ENCODE measurements around the gene CATSPERZ. TPM values are rescaled to one million over a fixed set of nuclear protein-coding genes. Genes with fewer than 3 reads are reported as not detected.

CATSPERZ gene
- total RNA-seq, 2 donors from 2014 or later: not detected

DNA sequence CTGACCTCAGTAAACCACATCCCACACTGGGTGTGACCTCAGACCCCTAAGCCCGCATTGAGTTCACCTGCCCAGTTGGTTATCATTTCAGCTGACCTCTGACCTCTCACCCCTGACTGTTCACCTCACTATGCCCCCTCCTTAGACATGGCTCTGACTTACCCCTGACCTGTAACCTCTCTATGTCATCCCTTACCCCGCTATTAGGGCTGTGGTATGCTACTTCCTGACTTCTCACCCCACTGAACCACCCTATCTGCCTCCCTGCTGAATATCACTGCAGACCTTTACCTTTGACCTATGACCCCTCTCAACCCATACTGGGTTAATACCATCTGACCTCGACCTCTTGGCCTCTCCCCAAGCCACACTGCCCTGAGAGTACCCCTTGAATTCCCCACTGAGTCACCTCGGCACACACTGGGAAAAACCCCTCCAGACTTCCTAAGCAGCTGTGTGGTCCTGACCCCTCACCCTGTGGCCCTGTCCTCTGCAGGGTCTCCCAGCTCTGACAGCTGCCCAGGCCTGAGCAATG lies 40.6 kb upstream of the CATSPERZ start:
- Histone ChIP-seq H3K36me3 (ENCODE audit: control insufficient read depth, insufficient read depth, low read length) (peaks cover 70% of the 10 kb centered on the region), H3K9me3 (ENCODE audit: control insufficient read depth, low read length) (no peaks in the 10 kb centered on the region), H3K9ac (ENCODE audit: extremely low read depth, low read length, poor library complexity, severe bottlenecking) (no peak overlapping the region), H3K4me3 (ENCODE audit: low read length) (no peak overlapping the region), H3K27me3 (ENCODE audit: control insufficient read depth, insufficient read depth, low read length, poor library complexity, severe bottlenecking) (no peaks in the 10 kb centered on the region), H3K4me1 (ENCODE audit: control insufficient read depth, insufficient read depth, low read length) (no peaks in the 10 kb centered on the region), H3K27ac (ENCODE audit: low read depth, low read length) (no peak overlapping the region)
- no peak for DNase-seq
- H3K27me3 Mint-ChIP-seq (ENCODE audit: insufficient read depth): no peaks in the 10 kb centered on the region
- H3K4me1 Mint-ChIP-seq: no peaks in the 10 kb centered on the region
- TF ChIP-seq CTCF (conservative IDR thresholded peaks at IDR 0.05): no peak
- no peak overlapping the region for H3K4me3 Mint-ChIP-seq
- H3K36me3 Mint-ChIP-seq (ENCODE audit: low read depth): peaks cover 56% of the 10 kb centered on the region
- WGBS, 2 experiments (ENCODE audit: insufficient coverage in 1 of 2, insufficient read length in 1 of 2): 96 to 98% methylated on average over 4 of the region's 4 CpGs
- H3K27ac Mint-ChIP-seq: no peak overlapping the region
- no peaks in the 10 kb centered on the region for H3K9me3 Mint-ChIP-seq

- peaks cover 66% of the 10 kb centered on the region for H3K36me3 ChIP-seq (ENCODE audit: control insufficient read depth, insufficient read depth, low read length)
- H3K27me3 Mint-ChIP-seq (ENCODE audit: insufficient read depth): no peaks in the 10 kb centered on the region
These were observed 39.9 kb upstream of the CATSPERZ start for GRCh38 chr11:64260147-64260708.

DNA sequence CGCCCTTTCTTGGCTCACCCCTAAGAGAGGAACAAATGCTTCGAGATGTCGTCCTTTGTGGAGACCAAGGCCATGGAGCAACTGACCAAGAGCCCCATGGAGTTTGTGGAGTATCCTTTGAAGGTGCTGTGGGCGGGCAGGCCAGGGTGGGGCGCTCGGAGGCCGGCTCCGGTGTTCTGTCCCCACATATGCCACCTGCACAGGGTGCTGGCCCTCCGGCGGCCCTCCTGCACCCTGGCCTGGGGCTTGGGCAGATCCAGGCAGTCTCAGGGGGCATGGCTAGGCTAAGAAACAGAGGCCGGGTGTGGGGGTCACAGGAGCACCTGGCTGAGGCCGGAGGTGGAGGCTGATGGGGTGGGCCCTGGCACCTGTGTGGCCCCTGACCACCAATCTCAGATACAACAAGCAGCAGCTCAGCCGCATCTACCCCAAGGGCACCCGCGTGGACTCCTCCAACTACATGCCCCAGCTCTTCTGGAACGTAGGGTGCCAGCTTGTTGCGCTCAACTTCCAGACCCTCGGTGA lies 38.5 kb upstream of the CATSPERZ start:
- H3K9me3 Mint-ChIP-seq: no peaks in the 10 kb centered on the region

More at GRCh38 chr11:64260147-64260708, 39.9 kb upstream of the CATSPERZ start:
- TF ChIP-seq CTCF (conservative IDR thresholded peaks at IDR 0.05): no peak
- no peaks in the 10 kb centered on the region for H3K9me3 ChIP-seq (ENCODE audit: control insufficient read depth, low read length)
- peaks cover 56% of the 10 kb centered on the region for H3K36me3 Mint-ChIP-seq (ENCODE audit: low read depth)
- 95 to 96% methylated on average over 5 to 6 of the region's 6 CpGs for WGBS, 2 experiments (ENCODE audit: insufficient coverage in 1 of 2, insufficient read length in 1 of 2)
- no peak overlapping the region for H3K9ac ChIP-seq (ENCODE audit: extremely low read depth, low read length, poor library complexity, severe bottlenecking)
- no peak overlapping the region for H3K27ac ChIP-seq (ENCODE audit: low read depth, low read length)
- no peak overlapping the region for H3K4me3 ChIP-seq (ENCODE audit: low read length)
- no peaks in the 10 kb centered on the region for H3K4me1 Mint-ChIP-seq
- H3K27ac Mint-ChIP-seq: no peak overlapping the region
- H3K27me3 ChIP-seq (ENCODE audit: control insufficient read depth, insufficient read depth, low read length, poor library complexity, severe bottlenecking): no peaks in the 10 kb centered on the region
- H3K4me3 Mint-ChIP-seq: no peak overlapping the region
- DNase-seq: no peak
- no peaks in the 10 kb centered on the region for H3K9me3 Mint-ChIP-seq
- no peaks in the 10 kb centered on the region for H3K4me1 ChIP-seq (ENCODE audit: control insufficient read depth, insufficient read depth, low read length)

More for the DNA sequence above, 38.5 kb upstream of the CATSPERZ start:
- TF ChIP-seq CTCF (conservative IDR thresholded peaks at IDR 0.05): no peak
- Histone ChIP-seq H3K4me1 (ENCODE audit: control insufficient read depth, insufficient read depth, low read length) (no peaks in the 10 kb centered on the region), H3K27me3 (ENCODE audit: control insufficient read depth, insufficient read depth, low read length, poor library complexity, severe bottlenecking) (no peaks in the 10 kb centered on the region), H3K9me3 (ENCODE audit: control insufficient read depth, low read length) (no peaks in the 10 kb centered on the region), H3K27ac (ENCODE audit: low read depth, low read length) (no peak overlapping the region), H3K4me3 (ENCODE audit: low read length) (no peak overlapping the region), H3K36me3 (ENCODE audit: control insufficient read depth, insufficient read depth, low read length) (peaks cover 57% of the 10 kb centered on the region), H3K9ac (ENCODE audit: extremely low read depth, low read length, poor library complexity, severe bottlenecking) (no peak overlapping the region)
- Mint-ChIP-seq H3K4me3 (no peak overlapping the region), H3K36me3 (ENCODE audit: low read depth) (peaks cover 58% of the 10 kb centered on the region), H3K4me1 (no peaks in the 10 kb centered on the region), H3K27me3 (ENCODE audit: insufficient read depth) (no peaks in the 10 kb centered on the region), H3K27ac (no peak overlapping the region)
- WGBS, 2 experiments (ENCODE audit: insufficient coverage in 1 of 2, insufficient read length in 1 of 2): 94 to 99% methylated on average over 12 to 18 of the region's 18 CpGs
- DNase-seq: no peak

Measured in endodermal cell (in vitro differentiated cells).